ENCODE measurements around the gene FIBP.

Gene FIBP

DNA sequence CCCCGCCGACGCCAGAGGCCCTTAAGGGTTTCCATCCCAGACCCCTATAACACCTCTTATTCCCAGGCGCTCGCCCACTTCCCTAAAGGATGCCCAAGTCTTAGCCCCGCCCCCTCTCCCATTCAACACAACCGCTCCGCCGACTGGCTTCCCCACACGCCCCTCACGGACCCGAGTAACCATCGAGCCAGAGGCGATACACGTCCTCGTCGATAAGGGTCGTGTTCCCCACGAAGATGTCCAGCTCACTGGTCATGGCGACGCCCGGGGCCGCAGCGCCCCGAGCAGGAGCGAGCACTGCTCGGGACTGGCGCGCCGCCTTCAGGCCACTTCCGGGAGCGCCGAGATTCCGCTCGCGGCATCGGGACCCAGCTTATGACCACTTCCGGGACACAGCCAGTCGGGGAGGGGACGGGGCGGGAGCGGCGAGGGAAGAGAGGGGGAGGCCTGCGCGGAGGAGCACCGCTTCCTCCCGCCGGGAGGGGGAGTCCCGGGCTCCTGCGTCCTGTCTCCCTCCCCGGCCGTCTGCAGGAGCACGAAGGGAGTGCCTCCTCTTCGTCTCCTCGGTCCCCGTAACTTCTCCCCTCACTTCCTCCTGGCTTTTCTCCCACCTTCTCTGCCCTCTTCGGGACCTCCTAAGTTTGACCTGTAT lies at the start of gene FIBP:
TSS of gene FIBP (minus strand) at position 309 of the 652 bp plus-strand sequence. CDS start at position 256, 53 bp downstream.
- DNase-seq = peak; percentile 97

DNA sequence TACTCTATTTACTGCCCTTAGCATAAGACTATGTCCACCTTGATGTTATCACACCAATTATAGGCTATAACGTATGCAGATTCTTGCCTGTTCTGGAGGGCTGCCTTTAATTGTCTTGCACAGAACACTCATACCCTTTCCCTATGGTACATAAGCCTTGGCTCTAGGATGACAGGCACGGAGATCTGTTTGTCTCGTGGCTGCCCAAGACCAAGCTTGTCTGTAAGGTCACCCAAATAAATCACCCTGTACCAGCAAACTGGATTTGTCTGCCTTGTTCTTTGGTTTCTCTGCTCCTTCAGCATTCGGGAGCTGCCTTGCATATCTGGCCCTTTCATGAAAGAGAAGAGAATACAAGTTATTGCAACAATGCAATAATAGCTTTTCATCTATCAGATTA lies 49.5 kb upstream of the FIBP start:
- no peak for DNase-seq

DNA sequence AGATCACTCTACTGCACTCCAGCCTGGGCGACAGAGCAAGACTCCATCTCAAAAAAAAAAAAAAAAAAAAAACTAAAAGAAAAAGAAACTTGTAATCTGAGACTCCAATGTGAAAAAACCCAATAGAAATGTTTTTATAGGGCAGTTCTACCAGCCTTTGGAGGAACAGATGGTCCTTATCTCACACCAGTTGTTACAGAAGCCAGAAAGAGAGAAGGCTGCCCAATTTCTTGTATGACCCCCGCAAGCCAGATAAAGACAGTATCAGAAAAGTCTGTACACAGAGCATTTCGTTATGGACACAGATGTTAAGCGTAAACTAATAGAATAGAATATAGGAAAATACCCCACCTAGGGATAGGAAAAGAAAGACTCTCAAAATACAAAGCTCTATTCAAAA lies 45.7 kb upstream of the FIBP start:
- no peak for DNase-seq

DNA sequence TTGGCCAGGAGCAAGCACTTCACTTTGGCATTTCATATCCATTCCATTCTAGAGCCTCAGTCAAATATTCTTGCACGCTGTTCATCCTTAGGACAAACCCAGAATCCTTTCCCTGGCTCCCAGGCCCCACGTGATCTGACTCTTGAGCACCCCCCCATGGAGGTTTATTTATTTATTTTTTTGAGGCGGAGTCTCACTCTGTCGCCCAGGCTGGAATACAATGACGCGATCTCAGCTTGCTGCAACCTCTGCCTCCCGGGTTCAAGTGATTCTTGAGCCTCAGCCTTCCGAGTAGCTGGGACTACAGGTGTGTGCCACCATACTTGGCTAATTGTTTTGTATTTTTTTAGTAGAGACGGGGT lies 44.3 kb upstream of the FIBP start:
- DNase-seq = peak; percentile 46

DNA sequence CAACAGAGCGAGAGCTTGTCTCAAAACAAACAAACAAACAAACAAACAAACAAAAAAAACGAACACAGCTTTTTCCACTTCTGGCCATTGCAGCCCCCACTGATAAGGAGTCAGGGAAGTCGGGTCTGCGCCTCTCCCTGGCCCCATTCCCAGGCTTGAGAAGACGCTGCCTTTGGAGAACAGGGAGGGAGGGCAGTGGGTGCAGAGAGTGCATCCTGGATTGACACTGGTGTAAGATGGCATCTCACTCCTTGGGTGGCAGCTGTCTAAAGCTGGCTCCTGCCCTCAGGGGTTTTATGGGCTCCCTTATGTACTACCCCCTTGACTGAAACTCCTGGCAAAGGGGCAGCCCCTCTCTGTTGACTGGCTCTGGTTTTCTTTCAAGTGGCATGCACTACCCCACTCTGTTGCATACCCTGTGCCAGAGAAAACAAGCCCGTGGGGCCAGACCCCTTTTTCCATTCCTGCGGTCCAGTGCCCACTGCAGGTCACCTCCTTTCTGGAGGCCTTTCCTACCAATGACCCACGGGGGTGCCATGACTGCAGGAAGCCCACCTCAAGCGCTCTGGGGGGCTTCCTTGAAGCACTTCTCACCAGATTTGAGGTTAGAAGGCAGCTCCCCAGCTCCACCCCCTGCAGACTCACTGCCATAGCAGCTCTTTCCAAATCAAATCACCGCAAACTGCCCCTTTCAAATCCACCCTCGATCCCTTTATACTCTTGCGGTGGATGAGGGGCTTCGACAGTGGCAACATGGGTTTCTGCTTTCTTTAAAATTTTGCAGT lies 43.7 kb upstream of the FIBP start:
- no peak for DNase-seq

DNA sequence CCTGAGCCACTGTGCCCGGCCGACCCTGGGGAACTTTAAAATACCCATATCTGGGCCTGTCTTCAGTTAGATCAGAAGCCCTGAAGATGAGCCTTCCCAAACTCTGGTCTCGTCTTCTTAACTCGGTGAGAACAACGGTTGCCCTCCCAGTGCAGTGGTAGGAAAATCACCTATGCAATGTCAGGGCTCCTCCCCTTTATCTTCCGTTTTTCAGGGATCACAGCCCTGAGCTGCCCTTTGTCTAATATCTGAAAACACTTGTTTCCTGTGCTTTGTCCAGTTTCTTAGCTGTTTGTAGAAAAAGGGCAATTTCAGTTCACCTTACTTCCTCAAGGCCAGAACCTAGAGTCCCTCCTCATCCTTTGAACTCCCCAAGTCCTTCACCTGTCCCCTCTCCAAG lies 40.4 kb upstream of the FIBP start:
- DNase-seq = no peak

DNA sequence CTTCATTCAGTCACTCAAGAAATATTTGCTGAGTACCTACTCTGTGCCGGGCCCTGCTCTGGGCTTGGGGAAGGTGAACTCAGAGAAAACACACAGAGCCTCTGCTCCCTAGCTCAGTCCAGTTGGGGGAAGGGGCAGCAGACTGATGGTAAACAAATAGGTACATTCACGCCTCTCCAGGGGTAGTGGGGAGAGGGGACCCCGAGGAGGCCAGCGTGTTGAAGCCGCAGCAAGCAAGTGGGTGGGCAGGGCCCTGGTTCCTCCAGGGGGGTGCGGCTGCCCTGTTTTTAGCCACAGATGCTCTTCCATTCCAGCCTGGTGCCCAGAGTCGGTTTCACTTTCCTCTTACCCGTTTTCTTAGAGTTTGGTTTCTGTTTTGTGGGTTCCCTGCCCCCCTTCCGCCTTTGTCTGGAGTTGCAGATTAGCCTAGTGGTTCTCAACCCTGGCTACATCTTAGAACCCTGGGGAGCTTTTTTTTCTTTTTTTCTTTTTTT lies 39.7 kb upstream of the FIBP start:
- DNase-seq = no peak

DNA sequence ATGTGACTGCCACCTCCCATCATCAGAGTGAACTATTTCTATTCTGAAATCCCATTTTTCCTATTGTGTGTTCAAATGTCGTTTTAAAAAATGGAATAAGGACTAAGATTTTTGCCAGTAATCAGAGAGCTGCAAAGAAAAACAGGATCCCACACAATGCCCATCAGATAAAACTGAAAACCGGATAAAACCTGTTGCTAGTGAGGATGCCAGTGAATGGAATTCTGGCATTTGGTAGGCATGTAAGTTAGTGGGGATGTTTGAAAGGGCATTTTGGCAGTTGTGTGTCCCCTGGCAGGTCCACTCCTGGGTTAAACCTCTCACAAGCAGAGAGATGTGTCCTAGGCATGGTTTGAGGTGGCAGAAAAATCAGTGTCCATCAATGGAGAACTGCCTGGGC lies 37.1 kb upstream of the FIBP start:
- no peak for DNase-seq

DNA sequence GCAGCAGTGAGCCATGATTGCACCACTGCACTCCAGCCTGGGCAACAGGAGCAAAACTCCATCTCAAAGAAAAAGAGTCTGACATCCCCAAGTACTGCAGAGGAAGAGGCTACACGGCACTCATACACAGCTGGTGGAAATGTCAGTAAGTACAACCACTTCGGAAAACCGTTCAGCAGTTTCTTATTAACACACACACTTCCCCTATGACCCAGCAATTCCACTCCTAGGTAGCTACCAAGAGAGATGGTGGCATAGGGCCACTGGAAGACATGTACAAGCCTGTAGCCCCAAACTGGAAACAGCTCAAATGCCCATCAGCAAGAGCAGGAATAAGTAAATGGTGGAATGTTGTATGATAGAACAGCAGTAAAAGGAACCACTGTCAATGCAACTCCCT lies 34.3 kb upstream of the FIBP start:
- DNase-seq = no peak

DNA sequence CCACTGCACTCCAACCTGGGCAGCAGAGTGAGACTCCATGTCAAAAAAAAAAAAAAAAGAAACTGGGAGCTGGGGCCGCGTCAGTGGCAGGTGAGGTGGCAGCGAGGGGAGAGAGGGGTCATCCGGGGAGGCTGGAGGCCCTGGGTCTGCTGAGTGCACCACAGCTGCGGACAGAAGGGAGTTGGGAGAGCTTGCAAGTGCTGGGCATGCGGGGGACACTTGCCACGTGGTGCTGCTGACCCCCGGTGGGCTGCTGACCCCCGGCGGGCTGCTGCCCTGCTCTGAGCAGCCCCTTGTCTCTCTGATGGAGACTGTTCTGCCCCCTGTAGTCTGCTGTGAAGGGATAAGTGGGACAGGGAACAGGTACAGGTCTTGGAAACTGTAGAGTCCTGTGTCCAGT lies 33.6 kb upstream of the FIBP start:
- no peak for DNase-seq

DNA sequence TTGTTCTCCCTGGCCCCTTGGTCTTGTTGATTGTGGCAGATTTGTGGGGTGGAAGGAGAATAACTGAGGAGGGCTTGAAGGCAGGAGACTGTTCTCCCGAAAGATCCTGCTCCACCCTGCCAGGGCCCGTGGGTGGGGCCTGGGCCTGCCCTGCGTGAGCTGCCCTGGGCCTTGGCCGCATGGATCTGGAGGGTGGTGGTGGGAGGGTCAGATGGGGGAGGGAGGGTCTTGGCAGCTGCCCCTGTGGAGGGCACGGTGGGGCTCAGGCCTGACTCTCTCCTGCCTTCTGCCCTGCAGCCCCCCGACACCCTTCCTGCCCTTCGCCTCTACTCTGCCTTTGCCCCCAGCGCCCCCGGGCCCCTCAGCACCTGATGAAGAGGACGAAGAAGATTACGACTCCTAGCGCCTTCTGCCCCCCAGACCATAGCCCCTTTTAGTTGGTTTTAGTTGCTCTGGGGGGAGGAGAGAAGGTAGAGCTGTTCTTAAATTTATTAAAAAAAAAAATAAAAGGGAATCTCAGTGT lies 32.8 kb upstream of the FIBP start:
- DNase-seq = no peak

DNA sequence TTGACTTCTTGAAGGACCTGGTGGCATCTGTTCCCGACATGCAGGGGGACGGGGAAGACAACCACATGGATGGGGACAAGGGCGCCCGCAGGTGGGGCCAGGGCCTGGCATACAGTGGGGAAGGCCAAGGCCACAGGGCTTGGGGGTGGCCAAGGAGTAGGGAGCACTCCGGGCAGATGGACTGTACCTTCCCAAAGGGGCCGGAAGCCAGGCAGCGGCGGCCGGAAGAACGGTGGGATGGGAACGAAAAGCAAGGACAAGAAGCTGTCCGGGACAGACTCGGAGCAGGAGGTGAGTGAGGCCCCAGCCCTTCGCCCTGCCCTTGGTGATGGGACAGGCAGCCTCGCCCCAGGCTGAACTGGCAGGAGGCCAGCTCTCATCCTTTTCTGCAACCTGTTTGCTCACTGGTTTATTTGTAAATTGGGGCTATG lies 32.1 kb upstream of the FIBP start:
- DNase-seq = no peak

DNA sequence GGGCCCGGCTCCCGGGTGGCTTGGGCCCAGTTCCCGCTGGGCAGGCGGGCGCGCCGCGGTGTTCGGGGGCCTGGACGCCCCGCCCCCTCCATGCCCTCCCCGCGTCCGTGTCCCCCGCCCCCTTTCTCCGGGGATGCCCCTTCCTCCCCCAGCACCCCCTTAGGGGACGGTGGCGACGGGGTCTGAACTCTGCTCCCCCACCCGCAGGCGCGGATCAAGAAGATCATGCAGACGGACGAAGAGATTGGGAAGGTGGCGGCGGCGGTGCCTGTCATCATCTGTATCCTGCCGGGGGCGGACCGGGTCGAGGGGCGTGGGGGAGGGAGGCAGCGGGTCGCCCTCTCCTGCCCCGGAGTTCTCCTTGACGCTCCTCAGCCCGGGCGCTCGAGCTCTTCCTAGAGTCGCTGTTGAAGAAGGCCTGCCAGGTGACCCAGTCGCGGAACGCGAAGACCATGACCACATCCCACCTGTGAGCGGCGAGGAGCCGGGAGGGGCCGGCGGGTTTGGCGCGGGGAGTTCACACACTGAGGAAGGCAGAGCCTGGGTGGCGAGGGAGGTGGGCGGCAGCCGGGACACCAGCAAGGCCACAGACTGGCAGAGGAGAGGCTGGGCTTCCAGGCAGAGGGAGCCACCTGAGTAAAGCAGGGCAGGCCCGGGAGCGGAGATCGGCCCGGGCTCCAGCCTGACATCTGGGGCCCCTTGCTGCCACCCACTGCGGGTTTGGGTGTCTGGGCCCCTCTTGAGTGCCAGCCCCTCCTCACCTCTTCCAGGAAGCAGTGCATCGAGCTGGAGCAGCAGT lies 31.5 kb upstream of the FIBP start:
- peak; percentile 54 for DNase-seq

DNA sequence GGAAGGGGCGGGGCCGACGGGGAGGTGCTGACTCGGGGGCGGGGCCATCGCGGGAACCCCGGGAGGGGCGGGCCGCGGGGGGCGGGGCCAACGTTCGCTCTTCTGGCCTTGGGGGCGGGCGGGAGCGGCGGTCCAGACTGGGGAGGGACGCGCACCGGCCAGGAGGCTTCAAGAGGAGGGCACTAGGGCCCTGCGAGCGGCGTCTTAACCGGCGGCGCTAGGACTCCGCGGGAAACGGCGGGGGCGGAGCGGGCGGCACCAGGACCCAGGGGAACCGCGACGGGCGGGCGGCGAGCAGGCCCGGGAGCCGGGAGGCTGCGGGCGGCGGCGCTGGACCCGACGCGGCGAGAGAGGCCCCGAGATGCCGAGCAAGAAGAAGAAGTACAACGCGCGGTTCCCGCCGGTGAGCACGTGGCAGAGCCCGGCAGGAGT lies 30.9 kb upstream of the FIBP start, which contains the start of gene DRAP1:
TSS of gene DRAP1 (plus strand) at position 286 of the 432 bp plus-strand sequence. CDS start at position 362, 76 bp downstream.
- peak; percentile 99 for DNase-seq

DNA sequence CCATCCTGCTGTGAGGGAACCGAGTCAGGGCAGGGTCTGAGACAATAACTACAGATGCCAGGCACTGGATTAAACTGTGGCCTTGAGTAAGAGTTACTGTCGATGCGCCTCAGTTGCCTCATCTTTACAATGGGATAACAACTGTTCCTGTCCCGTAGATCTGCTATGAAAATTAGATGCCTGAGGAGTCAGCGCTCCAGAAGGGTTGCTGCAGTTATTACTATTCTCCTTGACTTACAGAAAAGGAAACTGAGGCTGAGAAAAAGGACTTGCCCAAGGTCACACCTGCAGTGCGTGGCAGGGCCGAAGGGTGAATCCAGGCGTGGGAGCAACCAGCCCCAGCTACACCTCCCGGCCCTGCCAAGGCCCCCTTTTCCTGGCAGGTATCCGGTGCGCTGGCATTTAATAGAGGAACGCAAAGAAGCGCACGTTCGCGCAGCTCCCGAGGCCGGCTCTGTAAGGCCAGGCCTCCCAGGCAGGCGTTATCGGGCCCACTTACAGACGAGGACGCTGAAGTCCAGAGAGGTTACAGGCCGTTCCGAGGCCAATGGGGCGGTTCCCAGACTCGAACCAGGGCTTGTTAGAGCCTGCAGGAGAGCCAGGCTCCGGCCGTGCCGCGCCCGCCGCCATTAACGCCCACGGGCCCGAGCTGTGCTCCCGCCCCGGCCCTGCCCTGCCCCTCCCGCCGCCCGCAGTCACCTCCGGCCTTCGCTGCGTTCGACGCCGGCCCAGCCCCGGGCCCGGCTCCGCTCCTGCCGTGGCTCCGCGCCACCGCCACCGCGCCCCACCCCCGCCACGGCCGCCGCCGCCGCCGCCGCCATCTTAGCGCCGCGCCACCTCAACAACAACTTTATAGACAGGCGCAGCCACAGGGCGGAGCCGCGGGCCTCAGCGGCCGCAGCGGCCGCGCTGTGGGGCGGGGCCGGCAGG lies 30.2 kb upstream of the FIBP start, which contains the start of gene C11orf68:
TSS of gene C11orf68 (minus strand) at position 852 of the 930 bp plus-strand sequence. CDS start at position 821, 31 bp downstream.
- peak; percentile 48 for DNase-seq

DNA sequence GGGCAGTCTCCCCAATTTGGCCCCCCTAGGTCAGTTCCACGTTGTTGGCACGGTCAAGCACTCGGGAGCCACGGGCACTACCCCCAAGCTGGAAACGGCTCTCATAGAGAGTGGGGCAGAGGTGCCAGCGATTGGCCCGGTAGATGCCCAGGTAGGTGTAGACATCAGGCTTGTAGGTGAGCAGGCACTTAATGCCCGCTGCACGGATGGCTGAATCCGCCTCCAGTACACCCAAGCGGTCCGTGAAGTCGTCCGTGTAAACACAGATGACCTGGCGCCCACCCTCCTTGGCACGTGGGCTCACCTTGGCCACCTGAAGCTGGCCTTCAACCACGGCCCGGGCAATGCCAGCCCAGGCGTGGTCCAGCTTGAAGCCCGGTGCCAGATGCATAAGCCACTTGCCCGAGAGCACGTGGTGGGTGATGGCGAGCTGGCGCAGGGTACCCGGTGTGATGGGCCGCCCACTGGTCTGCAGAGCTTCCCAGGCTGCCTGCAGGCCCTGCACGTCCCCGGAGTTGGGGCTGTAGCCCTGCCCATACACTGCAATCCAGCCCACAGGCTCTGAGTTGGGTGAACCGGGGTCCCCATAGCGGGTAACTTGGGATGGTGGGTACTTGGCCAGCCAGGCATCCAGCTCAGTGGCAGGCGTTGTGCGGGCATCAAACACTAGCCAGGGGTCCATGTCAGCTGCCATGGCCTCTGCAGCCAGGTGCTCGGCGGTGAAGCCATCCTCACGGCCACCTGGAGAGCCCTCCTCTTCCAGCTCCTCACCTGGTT lies 29.4 kb upstream of the FIBP start:
- no peak for DNase-seq

DNA sequence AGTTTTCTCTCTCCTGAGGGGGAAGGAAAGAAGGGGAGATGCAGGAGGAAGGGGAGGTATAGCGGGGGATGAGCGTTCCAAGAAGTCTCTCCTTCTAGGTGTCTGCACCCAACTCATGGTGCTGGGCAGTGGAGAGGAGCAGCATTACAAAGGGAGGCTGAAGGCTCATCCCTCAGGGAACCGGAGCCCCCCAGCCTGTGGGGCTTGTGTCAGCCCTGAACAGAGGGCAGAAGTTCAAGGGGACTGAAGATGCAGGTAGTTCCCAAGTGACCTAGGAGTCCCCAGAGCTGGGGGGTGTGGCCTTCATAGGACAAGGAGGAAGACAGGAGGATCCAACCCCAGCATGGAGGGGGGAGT lies 28.8 kb upstream of the FIBP start:
- DNase-seq = no peak

DNA sequence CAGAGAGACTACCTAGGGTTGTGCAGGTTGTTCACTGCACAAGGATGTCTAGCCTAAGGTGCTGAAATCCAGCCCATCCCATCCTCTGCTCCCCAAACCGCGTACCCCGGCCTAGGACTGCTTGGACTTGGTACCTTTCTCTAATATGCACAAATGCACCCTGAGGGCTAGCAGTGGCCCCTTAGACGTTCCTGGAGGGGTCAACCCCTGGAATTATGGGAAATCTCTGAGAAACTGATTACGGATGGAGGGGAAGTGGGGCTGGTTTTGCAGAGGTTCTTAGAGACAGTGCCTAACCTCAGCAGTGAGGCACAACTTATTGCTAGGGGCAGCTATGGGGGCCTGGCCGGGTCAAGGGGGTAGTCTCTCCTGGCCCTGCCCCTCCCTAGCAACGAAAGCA lies 28.1 kb upstream of the FIBP start:
- no peak for DNase-seq

DNA sequence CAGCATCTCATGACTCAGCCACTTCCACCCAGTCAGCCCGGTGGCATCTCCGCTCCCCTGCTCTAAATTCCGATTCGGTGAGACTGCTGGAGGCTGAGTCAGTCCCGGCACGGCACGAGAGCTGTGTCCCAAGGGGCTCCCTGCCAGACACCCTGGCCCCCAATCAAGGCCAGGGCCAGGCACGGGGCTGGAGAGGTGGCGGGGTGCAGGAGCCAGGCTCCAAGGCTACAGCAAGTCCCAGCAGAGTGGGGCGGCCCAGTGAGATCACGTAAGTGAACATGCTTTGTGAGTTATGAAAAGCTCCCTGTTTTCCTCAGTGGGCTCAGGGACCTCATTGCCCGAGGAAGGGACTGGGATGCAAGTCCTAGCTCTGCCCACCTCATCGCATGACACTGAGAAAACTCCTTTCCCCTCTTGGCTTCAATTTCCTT lies 27.6 kb upstream of the FIBP start:
- no peak for DNase-seq

DNA sequence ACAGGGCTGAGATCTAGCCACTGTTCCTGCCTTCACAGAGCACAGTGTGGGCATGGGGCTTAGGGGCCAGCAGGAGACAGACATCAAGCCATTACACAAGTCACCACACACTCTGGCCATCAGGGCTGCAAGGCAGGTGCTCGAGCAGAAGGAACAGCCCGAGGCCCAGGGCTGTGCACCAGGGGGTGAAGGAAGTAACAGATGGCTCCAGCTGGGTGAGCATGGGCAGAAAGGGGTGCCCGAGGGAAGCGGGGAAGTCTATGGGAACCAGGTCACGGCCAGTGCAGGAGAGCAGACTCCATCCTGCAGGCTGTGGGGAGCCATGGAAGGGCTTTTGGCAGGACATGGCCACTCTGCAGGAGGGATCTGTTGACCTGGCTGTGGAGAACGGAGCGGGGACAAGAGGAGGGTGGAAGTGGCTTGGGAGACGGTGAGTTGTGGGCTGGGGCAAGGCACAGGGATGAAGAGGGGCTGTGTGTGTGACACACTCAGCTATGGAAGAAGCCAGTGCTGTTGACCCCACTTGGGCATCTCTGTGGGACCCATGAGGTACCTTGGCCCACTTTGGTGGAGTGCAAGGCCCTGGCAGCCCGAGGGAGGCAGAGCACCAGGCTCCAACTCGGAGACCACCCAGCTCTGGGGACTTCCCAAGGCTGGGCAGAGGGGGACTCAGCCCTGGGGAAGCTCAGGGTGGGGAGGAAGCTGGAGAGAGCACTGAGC lies 27.0 kb upstream of the FIBP start:
- DNase-seq = no peak
